Keratinocyte (primary cell): Measurements from ENCODE around the gene LRFN5. TPM values are rescaled to one million over a fixed set of nuclear protein-coding genes. Genes with fewer than 3 reads are reported as not detected.

ENCODE experiments used
- DNase-seq: peaks from one replicate; pipeline ENCODE4 v3.0.0-alpha.2; 2011; ENCODE audit warnings: low read depth, missing footprints, low spot score
- FAIRE-seq: peaks from 2 replicates; lab custom pipeline; 2011; peaks lifted over from hg19 to GRCh38; lab: Jason Lieb, UNC
- H2AFZ ChIP-seq: 2 replicates; pipeline ENCODE4 v1.6.0; 2012; ENCODE audit warnings: low read length, control low read depth, inconsistent platforms; ENCODE audit not compliant: control insufficient read depth
- H3K27ac ChIP-seq: 2 replicates; pipeline ENCODE4 v1.5.1; 2011; ENCODE audit warnings: low read length; ENCODE audit not compliant: control insufficient read depth, insufficient read depth
- H3K27me3 ChIP-seq: 3 replicates; pipeline ENCODE4 v1.6.0; 2011; ENCODE audit warnings: low read length; ENCODE audit not compliant: control insufficient read depth, insufficient read depth; ENCODE audit errors: extremely low read depth
- H3K36me3 ChIP-seq, 2 experiments: 2 replicates in 1 of 2; 3 replicates in 1 of 2; pipeline ENCODE4 v1.5.1; 2011; ENCODE audit warnings: low read length in 2 of 2, mild to moderate bottlenecking in 1 of 2; ENCODE audit not compliant: control insufficient read depth in 2 of 2, insufficient read depth in 2 of 2; ENCODE audit errors: extremely low read depth in 1 of 2
- H3K4me1 ChIP-seq: 3 replicates; pipeline ENCODE4 v1.5.1; 2011; ENCODE audit warnings: low read length; ENCODE audit not compliant: control insufficient read depth, insufficient read depth; ENCODE audit errors: extremely low read depth
- H3K4me2 ChIP-seq: 3 replicates; pipeline ENCODE4 v1.6.0; 2011; ENCODE audit warnings: low read depth, low read length; ENCODE audit not compliant: control insufficient read depth, insufficient read depth; ENCODE audit errors: extremely low read depth
- H3K4me3 ChIP-seq, 3 experiments: fragments of 200-600 bp in 1 of 3; sonication (generic) in 1 of 3; 2 replicates in 2 of 3; 3 replicates in 1 of 3; pipeline ENCODE4 v1.5.1; 2011 to 2016; ENCODE audit warnings: low read length in 3 of 3, mild to moderate bottlenecking in 3 of 3, control low read depth in 2 of 3, inconsistent platforms in 1 of 3, low read depth in 1 of 3, mixed read lengths in 1 of 3, mixed run types in 1 of 3, moderate library complexity in 1 of 3; ENCODE audit not compliant: control insufficient read depth in 2 of 3, insufficient read depth in 2 of 3; ENCODE audit errors: extremely low read depth in 1 of 3
- H3K79me2 ChIP-seq: 2 replicates; pipeline ENCODE4 v1.6.0; 2012; ENCODE audit warnings: low read length; ENCODE audit not compliant: control insufficient read depth, insufficient read depth
- H3K9ac ChIP-seq: 3 replicates; pipeline ENCODE4 v1.6.0; 2011; ENCODE audit warnings: low read length; ENCODE audit not compliant: control insufficient read depth, insufficient read depth; ENCODE audit errors: extremely low read depth
- H3K9me1 ChIP-seq: 3 replicates; pipeline ENCODE4 v1.6.0; 2011; ENCODE audit warnings: low read length; ENCODE audit not compliant: control insufficient read depth, insufficient read depth; ENCODE audit errors: extremely low read depth
- H3K9me3 ChIP-seq: 2 replicates; pipeline ENCODE4 v1.5.1; 2012; ENCODE audit warnings: low read depth, low read length; ENCODE audit not compliant: control insufficient read depth
- H4K20me1 ChIP-seq: 3 replicates; pipeline ENCODE4 v1.6.0; 2011; ENCODE audit warnings: low read length; ENCODE audit not compliant: control insufficient read depth, insufficient read depth; ENCODE audit errors: extremely low read depth
- CTCF ChIP-seq, 3 experiments: IDR thresholded peaks in 1 of 3; conservative IDR thresholded peaks in 1 of 3; optimal IDR thresholded peaks in 1 of 3; 2 replicates in 2 of 3; 3 replicates in 1 of 3; pipeline versions ENCODE3 to v1.5.1; 2011; ENCODE audit warnings: low read length in 3 of 3, mild to moderate bottlenecking in 3 of 3, moderate library complexity in 2 of 3, control low read depth in 1 of 3, inconsistent platforms in 1 of 3; ENCODE audit not compliant: insufficient read depth in 2 of 3; ENCODE audit errors: extremely low read depth in 1 of 3
- EZH2 ChIP-seq: IDR thresholded peaks from one replicate; pipeline ENCODE4 v1.6.1; 2012; ENCODE audit warnings: inconsistent platforms, mild to moderate bottlenecking, low read length, moderate library complexity
- dilution Hi-C: fragments of 300-500 bp; cut with MboI; formaldehyde crosslinking; loops from one replicate; pipeline ENCODE4 v1.7.0; 2020; ENCODE audit warnings: low sequenced_read_pairs; ENCODE audit not compliant: extremely low pct_ligation_motif_present
- polyA plus RNA-seq, 5 experiments: library from polyadenylated mRNA; depleted of rRNA in 3 of 5; stranded (reverse) in 3 of 5; stranded (forward) in 1 of 5; unstranded in 1 of 5; fragments of >200 nt; gene quantifications; 1 replicate in 1 of 5; 2 replicates in 3 of 5; 3 replicates in 1 of 5; pipeline versions ENCODE4 v1.2.1 to v1.2.3, GENCODE V29; 2011 to 2012; ENCODE audit warnings: missing spikeins in 2 of 5, low read depth in 1 of 5, low replicate concordance in 1 of 5

LRFN5 gene
- polyA plus RNA-seq, 1 donor (not counting 4 experiments of a cell fraction or from before 2014, with no cell fraction given) = not detected

- Histone ChIP-seq H3K79me2 (no peaks in the 10 kb centered on the region), H3K4me1 (no peaks in the 10 kb centered on the region), H3K27me3 (no peaks in the 10 kb centered on the region), H3K9ac (no peak overlapping the region), H4K20me1 (no peaks in the 10 kb centered on the region), H2AFZ (no peak overlapping the region), H3K27ac (no peak overlapping the region), H3K4me2 (no peak overlapping the region), H3K9me3 (no peaks in the 10 kb centered on the region), H3K9me1 (no peaks in the 10 kb centered on the region), H3K4me3 (no peak overlapping the region), H3K36me3 (no peaks in the 10 kb centered on the region)
- TF ChIP-seq EZH2 (no peak), CTCF (optimal IDR thresholded peaks at IDR 0.05 in 1 of 3, IDR thresholded peaks at IDR 0.05 in 1 of 3, conservative IDR thresholded peaks at IDR 0.05 in 1 of 3; ENCODE audit: extremely low read depth in 1 of 3, insufficient read depth in 2 of 3, low read length in 3 of 3) (no peak)
- FAIRE-seq (no peak), DNase-seq (no peak)
- dilution Hi-C loops = no loop called here
Observed at GRCh38 chr14:41634286-41634685, 27.6 kb downstream of the LRFN5 start.

GRCh38 chr14:41636492-41637392 lies 30.1 kb downstream of the LRFN5 start:
- H3K4me3 ChIP-seq = no peak overlapping the region
- H3K79me2 ChIP-seq = no peaks in the 10 kb centered on the region
- no peak overlapping the region for H3K27ac ChIP-seq
- H4K20me1 ChIP-seq = no peaks in the 10 kb centered on the region
- TF ChIP-seq CTCF (optimal IDR thresholded peaks at IDR 0.05 in 1 of 3, IDR thresholded peaks at IDR 0.05 in 1 of 3, conservative IDR thresholded peaks at IDR 0.05 in 1 of 3; ENCODE audit: extremely low read depth in 1 of 3, insufficient read depth in 2 of 3, low read length in 3 of 3) (no peak), EZH2 (no peak)
- no peaks in the 10 kb centered on the region for H3K27me3 ChIP-seq
- H3K4me1 ChIP-seq = no peaks in the 10 kb centered on the region
- no peak for DNase-seq
- H2AFZ ChIP-seq = no peak overlapping the region
- H3K9me3 ChIP-seq = no peaks in the 10 kb centered on the region
- no peak for FAIRE-seq
- no peaks in the 10 kb centered on the region for H3K9me1 ChIP-seq
- dilution Hi-C loops = no loop called here
- no peak overlapping the region for H3K4me2 ChIP-seq
- no peaks in the 10 kb centered on the region for H3K36me3 ChIP-seq
- H3K9ac ChIP-seq = no peak overlapping the region
